DMS53 (cell line): ENCODE data around the gene ATOH1.

Experiments used
- DNase-seq: peaks from one replicate; lab custom pipeline; 2025; lab: John Stamatoyannopoulos, UW

ATOH1 gene

DNA sequence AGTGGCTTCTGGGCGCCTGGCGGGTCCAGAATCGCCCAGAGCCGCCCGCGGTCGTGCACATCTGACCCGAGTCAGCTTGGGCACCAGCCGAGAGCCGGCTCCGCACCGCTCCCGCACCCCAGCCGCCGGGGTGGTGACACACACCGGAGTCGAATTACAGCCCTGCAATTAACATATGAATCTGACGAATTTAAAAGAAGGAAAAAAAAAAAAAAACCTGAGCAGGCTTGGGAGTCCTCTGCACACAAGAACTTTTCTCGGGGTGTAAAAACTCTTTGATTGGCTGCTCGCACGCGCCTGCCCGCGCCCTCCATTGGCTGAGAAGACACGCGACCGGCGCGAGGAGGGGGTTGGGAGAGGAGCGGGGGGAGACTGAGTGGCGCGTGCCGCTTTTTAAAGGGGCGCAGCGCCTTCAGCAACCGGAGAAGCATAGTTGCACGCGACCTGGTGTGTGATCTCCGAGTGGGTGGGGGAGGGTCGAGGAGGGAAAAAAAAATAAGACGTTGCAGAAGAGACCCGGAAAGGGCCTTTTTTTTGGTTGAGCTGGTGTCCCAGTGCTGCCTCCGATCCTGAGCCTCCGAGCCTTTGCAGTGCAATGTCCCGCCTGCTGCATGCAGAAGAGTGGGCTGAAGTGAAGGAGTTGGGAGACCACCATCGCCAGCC, at the start of gene ATOH1:
ATOH1 (plus strand) TSS at position 422 of the 663 bp plus-strand sequence; CDS start at position 596, 174 bp downstream.
- peak; percentile 71 for DNase-seq

DNA sequence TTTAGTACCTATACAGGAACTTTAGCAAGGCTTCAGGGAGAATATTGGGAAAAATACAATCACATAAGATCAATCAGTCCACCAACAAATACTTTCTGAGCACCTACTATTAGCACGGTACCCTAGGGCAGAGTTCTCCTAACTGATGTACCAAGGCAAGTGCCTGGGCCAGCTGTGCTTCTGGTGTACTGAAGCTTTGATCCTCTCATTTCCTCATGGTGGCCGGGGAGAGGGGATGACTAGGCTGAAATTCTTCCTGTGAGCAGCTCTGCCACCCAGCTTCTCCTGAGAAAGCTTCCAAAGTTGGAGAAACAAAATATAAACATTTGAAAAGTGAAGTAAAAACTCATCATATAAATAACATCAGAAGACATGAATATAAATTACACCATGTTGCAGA, 49.3 kb upstream of the ATOH1 start:
- DNase-seq: peak; percentile 38

- no peak for DNase-seq
These were observed 48.5 kb upstream of the ATOH1 start for GRCh38 chr4:93780080-93780479.

GRCh38 chr4:93781198-93781597, 47.4 kb upstream of the ATOH1 start:
- no peak for DNase-seq

GRCh38 chr4:93786149-93786548, 42.4 kb upstream of the ATOH1 start:
- DNase-seq: no peak

DNA sequence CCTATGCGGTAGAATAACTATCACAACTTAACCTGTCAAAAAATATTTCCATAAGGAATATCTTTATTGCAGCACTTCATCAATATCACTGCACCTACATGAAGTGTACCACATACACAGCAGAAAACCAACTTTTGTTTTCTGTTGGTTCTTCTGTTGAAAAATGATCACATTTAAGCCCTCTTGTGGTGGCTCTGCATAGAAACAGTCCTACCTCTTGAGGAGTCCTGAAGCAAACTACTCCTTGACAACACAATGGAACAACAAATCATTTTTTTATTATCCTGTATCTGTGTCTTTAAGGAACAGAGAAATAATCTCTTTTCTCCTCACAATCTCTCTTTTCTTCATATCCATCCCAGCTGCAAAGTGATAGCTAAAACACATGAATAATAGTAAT, 39.8 kb upstream of the ATOH1 start:
- DNase-seq: peak; percentile 53

- peak; percentile 68 for DNase-seq
These were observed 36.9 kb upstream of the ATOH1 start for GRCh38 chr4:93791570-93792195.

GRCh38 chr4:93802045-93802444, 26.5 kb upstream of the ATOH1 start:
- DNase-seq: no peak

DNA sequence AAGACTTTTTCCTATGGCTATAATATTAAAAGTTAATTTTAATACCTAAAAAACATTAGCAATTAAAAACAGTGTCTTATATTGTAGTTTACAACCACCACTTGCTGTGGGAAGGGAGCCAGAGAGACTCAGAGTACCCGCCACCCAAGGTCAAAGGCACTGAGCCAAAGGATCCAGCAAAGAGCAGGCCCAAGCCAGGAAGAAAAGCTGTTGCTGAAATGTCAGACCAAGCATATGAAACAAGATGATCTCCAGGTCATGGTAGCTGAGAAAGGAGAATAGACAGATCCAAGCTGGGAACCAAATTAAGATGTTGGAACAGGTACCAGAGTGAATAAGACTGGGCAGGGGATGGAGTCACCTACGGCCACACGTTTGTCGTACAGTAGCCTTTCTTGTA, 18.8 kb upstream of the ATOH1 start:
- no peak for DNase-seq

DNA sequence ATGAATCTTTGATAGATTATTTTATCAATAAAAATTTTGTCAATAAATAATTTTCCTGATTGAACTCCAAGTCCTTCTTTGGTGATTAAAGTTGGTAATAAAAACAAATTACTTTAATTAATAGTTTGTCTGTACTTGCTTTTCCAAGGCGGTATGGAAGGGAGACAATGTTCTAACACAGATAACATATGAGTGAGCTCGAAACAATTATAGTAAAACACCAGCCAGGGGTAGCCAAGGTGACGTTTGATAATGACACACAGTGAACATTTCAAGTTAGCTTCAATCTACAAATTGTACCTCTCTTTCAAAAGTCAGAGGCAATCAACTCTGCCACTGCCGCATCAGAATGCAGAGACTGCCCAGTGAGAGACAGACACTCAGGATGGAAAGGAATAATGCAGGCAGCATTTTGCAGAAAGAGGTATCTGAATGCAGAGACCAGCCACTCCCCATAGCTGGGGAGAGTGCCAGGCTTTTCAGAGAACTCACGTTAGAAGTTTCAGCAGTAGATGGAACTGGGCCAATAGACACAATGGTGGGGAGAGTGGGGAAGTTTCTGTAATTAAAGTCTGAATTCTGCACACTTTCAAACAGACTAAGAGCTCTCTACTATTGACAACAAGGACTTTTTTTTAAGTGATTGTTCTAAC, 18.1 kb upstream of the ATOH1 start:
- no peak for DNase-seq

GRCh38 chr4:93813092-93813491, 15.5 kb upstream of the ATOH1 start:
- no peak for DNase-seq

- DNase-seq: no peak
These were observed 14.4 kb upstream of the ATOH1 start for GRCh38 chr4:93814141-93814540.

DNA sequence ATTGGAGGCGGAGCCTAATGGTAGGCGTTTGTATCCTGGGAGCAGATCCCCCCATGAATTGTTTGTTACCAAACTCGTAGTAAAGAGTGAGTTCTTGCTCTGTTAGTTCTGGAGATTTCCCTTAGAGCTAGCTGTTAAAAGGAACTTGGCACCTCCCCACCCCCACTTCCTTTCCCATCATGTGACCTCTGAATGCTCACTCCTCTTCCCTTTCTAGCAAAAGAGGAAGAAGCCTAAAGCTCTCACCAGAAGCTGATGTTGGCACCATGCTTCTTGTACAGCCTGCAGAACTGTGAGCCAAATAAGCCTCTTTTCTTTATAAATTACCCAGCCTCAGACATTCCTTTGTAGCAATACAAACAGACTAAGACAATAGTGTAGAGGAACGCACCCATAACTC, 13.8 kb upstream of the ATOH1 start:
- DNase-seq: no peak

DNA sequence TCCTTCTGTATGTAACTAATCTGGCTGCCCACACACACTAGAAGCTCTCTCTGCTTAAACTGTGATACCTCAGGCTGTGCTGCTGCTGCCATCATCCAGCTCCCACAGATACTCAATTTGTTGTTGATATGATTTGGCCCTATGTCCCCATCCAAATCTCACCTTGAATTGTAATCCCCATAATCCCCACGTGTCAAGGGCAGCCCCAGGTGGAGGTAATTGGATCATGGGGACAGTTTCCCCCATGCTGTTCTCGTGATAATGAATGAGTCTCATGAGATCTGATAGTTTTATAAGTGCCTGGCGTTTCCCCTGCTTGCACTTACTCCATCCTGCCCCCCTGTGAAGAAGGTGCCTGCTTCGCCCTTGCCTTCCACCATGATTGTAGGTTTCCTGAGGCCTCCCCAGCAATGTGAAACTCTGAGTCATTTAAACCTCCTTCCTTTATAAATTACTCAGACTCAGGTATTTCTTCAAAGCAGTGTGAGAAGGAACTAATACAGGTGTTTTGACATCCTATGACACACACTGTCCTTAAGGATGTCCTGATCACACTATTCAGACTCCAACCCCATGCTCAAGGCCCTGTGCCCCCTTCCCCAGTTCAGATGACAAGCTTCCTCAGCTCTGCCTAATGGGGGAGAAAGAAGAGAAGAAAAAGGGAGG, 2.9 kb upstream of the ATOH1 start:
- peak; percentile 48 for DNase-seq

DNA sequence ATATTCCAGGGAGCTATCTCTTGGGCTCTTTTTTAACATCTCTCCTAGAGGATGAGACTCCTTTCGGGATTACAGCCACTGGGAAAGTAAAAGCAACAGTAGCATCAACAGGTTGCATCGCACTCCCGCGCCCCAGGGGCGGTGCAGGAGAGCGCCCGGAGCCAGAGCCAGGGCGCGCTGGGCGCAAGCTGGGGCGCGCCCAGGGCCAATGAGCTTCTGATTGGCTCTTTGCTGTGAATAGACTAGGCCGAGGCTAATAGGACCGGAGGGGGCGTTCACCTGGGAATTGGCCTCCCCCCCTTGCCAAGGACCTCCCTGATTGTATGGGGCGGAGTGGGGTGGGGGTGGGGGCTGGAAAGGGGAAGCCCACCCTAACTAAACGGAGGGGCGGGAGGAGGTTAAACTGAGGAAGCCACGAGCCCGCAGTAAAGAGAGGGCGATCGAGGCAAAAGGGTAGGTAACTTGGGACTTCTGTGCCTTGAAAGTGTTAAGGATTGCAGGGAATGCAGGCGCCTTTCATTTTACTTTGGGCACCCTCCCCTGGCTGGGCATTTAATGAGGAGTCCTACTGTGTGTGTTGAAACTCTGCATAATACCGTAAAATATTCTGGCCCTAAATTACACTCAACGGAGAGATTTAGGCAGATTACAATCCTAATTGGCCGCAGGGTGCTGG, 1.1 kb upstream of the ATOH1 start:
- peak; percentile 58 for DNase-seq

DNA sequence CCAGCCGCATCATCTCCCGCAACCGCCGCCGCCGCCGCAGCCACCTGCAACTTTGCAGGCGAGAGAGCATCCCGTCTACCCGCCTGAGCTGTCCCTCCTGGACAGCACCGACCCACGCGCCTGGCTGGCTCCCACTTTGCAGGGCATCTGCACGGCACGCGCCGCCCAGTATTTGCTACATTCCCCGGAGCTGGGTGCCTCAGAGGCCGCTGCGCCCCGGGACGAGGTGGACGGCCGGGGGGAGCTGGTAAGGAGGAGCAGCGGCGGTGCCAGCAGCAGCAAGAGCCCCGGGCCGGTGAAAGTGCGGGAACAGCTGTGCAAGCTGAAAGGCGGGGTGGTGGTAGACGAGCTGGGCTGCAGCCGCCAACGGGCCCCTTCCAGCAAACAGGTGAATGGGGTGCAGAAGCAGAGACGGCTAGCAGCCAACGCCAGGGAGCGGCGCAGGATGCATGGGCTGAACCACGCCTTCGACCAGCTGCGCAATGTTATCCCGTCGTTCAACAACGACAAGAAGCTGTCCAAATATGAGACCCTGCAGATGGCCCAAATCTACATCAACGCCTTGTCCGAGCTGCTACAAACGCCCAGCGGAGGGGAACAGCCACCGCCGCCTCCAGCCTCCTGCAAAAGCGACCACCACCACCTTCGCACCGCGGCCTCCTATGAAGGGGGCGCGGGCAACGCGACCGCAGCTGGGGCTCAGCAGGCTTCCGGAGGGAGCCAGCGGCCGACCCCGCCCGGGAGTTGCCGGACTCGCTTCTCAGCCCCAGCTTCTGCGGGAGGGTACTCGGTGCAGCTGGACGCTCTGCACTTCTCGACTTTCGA, 654 bp downstream of the ATOH1 start:
- peak; percentile 65 for DNase-seq

GRCh38 chr4:93829820-93830687, 1.5 kb downstream of the ATOH1 start:
- no peak for DNase-seq

GRCh38 chr4:93831716-93832496, 3.4 kb downstream of the ATOH1 start:
- no peak for DNase-seq

DNA sequence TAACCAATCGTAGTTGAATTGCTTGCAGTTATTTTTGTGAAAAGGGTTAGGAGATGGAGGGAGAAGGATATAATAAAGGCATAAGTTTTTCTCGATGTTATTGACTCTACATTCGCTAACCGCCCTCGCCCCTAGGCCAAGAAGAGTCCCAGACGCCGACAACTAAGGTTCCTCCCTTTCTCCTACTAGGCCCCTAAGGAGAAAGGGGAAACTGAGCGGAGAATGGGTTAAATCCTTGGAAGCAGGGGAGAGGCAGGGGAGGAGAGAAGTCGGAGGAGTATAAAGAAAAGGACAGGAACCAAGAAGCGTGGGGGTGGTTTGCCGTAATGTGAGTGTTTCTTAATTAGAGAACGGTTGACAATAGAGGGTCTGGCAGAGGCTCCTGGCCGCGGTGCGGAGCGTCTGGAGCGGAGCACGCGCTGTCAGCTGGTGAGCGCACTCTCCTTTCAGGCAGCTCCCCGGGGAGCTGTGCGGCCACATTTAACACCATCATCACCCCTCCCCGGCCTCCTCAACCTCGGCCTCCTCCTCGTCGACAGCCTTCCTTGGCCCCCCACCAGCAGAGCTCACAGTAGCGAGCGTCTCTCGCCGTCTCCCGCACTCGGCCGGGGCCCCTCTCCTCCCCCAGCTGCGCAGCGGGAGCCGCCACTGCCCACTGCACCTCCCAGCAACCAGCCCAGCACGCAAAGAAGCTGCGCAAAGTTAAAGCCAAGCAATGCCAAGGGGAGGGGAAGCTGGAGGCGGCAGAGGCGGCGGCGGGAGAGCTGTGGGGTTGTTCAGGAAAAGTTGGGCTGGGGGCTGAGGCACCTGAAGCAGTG, 5.9 kb downstream of the ATOH1 start:
- DNase-seq: no peak
